Progenitor cell of endocrine pancreas (in vitro differentiated cells): Measurements from ENCODE around the gene GPR3. TPM values are rescaled to one million over a fixed set of nuclear protein-coding genes. Genes with fewer than 3 reads are reported as not detected.
"Not testable (repeated sequence)": the region's sequence is repeated elsewhere in the genome, so short reads cannot be mapped to it uniquely, and the experiment has no call there.

ENCODE experiments used
- DNase-seq: peaks from one replicate; pipeline ENCODE4 v3.0.0; 2021; ENCODE audit warnings: low spot score; ENCODE audit not compliant: unreplicated experiment
- H3K27ac Mint-ChIP-seq: 2 replicates; pipeline ENCODE4 v1.8.0; 2021; ENCODE audit warnings: mild to moderate bottlenecking, moderate library complexity, mixed read lengths
- H3K27me3 Mint-ChIP-seq: 2 replicates; pipeline ENCODE4 v1.8.0; 2021; ENCODE audit warnings: mixed read lengths
- H3K36me3 Mint-ChIP-seq: 2 replicates; pipeline ENCODE4 v1.8.0; 2022; ENCODE audit warnings: mixed read lengths; ENCODE audit not compliant: insufficient read depth
- H3K4me1 Mint-ChIP-seq: 2 replicates; pipeline ENCODE4 v1.8.0; 2021; ENCODE audit warnings: low read depth, mixed read lengths
- H3K4me3 Mint-ChIP-seq: 2 replicates; pipeline ENCODE4 v1.8.0; 2021; ENCODE audit warnings: low read depth, mild to moderate bottlenecking, moderate library complexity, mixed read lengths
- H3K9me3 Mint-ChIP-seq: 2 replicates; pipeline ENCODE4 v1.8.0; 2021; ENCODE audit warnings: low read depth, mixed read lengths
- CTCF ChIP-seq: fragments of 200-600 bp; sonication (generic); IDR thresholded peaks from one replicate; pipeline ENCODE4 v1.5.0; 2021; ENCODE audit warnings: antibody characterized with exemption, mild to moderate bottlenecking; ENCODE audit not compliant: unreplicated experiment
- total RNA-seq: library from RNA; stranded (reverse); gene quantifications from 2 replicates; pipeline ENCODE4 v1.2.1, GENCODE V29; 2021

Gene GPR3
- total RNA-seq, 1 donor from 2014 or later, result 1.1 TPM

DNA sequence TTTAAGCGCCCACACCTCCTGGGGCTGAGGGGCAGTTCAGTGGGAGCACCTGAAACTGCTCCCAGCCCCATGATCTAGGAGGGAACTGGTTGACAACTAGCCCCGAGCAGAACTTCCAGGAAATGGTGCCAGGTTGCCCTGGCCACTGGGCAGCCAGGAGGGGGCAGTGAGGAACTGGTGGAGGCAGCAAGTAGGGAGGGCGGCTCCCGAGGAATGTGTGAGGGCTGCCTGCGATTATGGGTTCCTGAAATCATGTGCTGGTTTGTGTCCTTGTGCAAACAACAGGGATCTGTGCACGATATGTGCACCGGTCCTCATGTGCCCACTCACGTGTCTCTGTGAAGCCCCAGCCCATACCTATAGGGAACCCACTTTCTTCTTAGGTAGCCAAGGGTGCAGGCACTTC, 9.9 kb downstream of the GPR3 start:
- Mint-ChIP-seq H3K27ac (peak overlapping the region; percentile 64), H3K4me1 (peaks cover 4% of the 10 kb centered on the region), H3K36me3 (peaks cover 2% of the 10 kb centered on the region), H3K4me3 (no peak overlapping the region), H3K27me3 (no peaks in the 10 kb centered on the region), H3K9me3 (no peaks in the 10 kb centered on the region)
- peak; percentile 42 for TF ChIP-seq CTCF
- no peak for DNase-seq

DNA sequence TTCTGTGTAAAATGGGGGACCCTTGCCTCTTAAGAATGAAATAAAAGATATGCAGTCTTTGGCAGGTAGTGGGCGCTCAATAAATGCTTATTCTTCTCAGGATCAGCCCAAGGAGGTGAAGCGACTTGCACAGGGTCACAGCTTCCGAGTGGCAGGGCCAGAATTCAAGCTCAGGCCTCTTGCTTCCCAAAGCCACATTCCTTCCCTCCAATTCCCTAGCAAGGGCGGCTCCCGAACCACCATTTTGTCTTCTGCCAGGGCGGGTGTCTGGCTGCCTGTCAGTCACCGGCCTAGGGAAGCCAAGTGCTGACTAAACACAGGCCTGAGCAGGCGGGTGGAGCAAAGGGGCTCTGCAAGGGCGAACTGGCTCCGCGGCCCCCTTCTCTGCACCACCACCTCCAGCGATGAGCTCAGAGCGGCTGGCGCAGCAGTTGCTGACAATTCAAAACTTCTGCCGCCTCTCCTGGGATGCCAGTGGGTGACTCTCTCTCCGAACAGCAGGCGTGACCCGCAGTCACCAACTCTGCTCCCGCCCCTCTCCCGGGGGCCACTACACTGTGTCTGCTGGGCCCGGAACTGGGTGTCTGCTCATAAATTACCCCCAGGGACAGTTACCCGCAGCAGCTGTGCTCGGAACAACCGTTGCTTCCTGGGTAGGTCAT, 10.8 kb downstream of the GPR3 start:
- Mint-ChIP-seq H3K27ac (no peak overlapping the region), H3K9me3 (no peaks in the 10 kb centered on the region), H3K27me3 (no peaks in the 10 kb centered on the region), H3K4me3 (no peak overlapping the region), H3K36me3 (peaks cover 7% of the 10 kb centered on the region), H3K4me1 (peaks cover 4% of the 10 kb centered on the region)
- no peak for TF ChIP-seq CTCF
- no peak for DNase-seq

DNA sequence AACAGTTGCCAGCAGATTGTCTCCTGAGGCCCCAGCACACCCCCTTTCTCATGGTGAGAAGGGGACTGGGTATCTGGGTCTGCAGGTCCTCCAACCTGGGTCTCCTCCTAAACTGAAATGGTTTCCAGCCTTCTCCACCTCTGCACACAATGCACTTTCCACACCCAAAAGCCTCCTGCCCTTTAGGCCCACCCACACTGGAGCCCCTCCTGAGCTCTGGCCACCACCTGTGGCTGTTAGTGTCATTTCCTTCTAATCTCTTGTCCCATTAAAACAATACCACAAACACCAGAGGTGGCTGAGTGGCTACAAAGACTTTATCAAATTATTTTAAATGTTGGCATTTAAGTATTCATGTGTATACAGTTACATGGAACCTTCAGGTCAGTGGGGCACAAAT, 11.5 kb downstream of the GPR3 start:
- DNase-seq, result no peak

GRCh38 chr1:27405074-27405473, 12.7 kb downstream of the GPR3 start:
- Mint-ChIP-seq H3K4me3 (no peak overlapping the region), H3K4me1 (peaks cover 2% of the 10 kb centered on the region), H3K36me3 (peaks cover 9% of the 10 kb centered on the region), H3K27ac (no peak overlapping the region), H3K9me3 (no peaks in the 10 kb centered on the region), H3K27me3 (no peaks in the 10 kb centered on the region)
- no peak for TF ChIP-seq CTCF
- no peak for DNase-seq

More for the DNA sequence above, 11.5 kb downstream of the GPR3 start:
- TF ChIP-seq CTCF, result no peak
- no peaks in the 10 kb centered on the region for H3K27me3 Mint-ChIP-seq
- no peaks in the 10 kb centered on the region for H3K9me3 Mint-ChIP-seq
- peaks cover 2% of the 10 kb centered on the region for H3K4me1 Mint-ChIP-seq
- peaks cover 9% of the 10 kb centered on the region for H3K36me3 Mint-ChIP-seq
- no peak overlapping the region for H3K27ac Mint-ChIP-seq
- H3K4me3 Mint-ChIP-seq, result no peak overlapping the region

GRCh38 chr1:27405598-27406361, 13.4 kb downstream of the GPR3 start:
- not testable (repeated sequence) for H3K27ac Mint-ChIP-seq, H3K9me3 Mint-ChIP-seq, H3K4me1 Mint-ChIP-seq, H3K4me3 Mint-ChIP-seq, DNase-seq, H3K36me3 Mint-ChIP-seq, H3K27me3 Mint-ChIP-seq

- Mint-ChIP-seq H3K36me3 (peaks cover 9% of the 10 kb centered on the region), H3K9me3 (no peaks in the 10 kb centered on the region), H3K27ac (no peak overlapping the region), H3K4me3 (no peak overlapping the region), H3K27me3 (no peaks in the 10 kb centered on the region), H3K4me1 (peaks cover 2% of the 10 kb centered on the region)
- TF ChIP-seq CTCF, result no peak
- no peak for DNase-seq
Observed at GRCh38 chr1:27406362-27406680, 13.9 kb downstream of the GPR3 start.

GRCh38 chr1:27406791-27407190, 14.4 kb downstream of the GPR3 start:
- not testable (repeated sequence) for H3K4me1 Mint-ChIP-seq, H3K4me3 Mint-ChIP-seq, H3K27ac Mint-ChIP-seq, DNase-seq, H3K27me3 Mint-ChIP-seq, H3K9me3 Mint-ChIP-seq, H3K36me3 Mint-ChIP-seq
